Mesendoderm (in vitro differentiated cells): Measurements from ENCODE around the gene COL18A1.

Source experiments
- DNase-seq: peaks from one replicate; pipeline ENCODE4 v3.0.0; 2013
- H2AK5ac ChIP-seq: 2 replicates; pipeline ENCODE4 v1.6.1; 2013; ENCODE audit warnings: low read length, inconsistent platforms
- H2BK120ac ChIP-seq: 2 replicates; pipeline ENCODE4 v1.6.1; 2013; ENCODE audit warnings: low read depth, mild to moderate bottlenecking, low read length, moderate library complexity, mixed read lengths
- H2BK15ac ChIP-seq: replicated peaks from 2 replicates; pipeline ENCODE4 v1.6.1; 2013; ENCODE audit warnings: low read depth, mild to moderate bottlenecking, moderate library complexity
- H2BK5ac ChIP-seq: 2 replicates; pipeline ENCODE4 v1.6.1; 2013; ENCODE audit warnings: low read length, inconsistent platforms
- H3K18ac ChIP-seq: 2 replicates; pipeline ENCODE4 v1.6.1; 2013; ENCODE audit warnings: mild to moderate bottlenecking, low read length, mixed read lengths
- H3K23ac ChIP-seq: one replicate; pipeline ENCODE4 v1.6.1; 2013; ENCODE audit warnings: low read length
- H3K27ac ChIP-seq: 2 replicates; pipeline ENCODE4 v1.5.1; 2013; ENCODE audit warnings: low read depth, mild to moderate bottlenecking, inconsistent platforms, low read length, moderate library complexity
- H3K27me3 ChIP-seq: 2 replicates; pipeline ENCODE4 v1.6.1; 2013; ENCODE audit warnings: low read length, control low read depth, mild to moderate bottlenecking, inconsistent platforms; ENCODE audit not compliant: insufficient read depth, poor library complexity
- H3K36me3 ChIP-seq: 2 replicates; pipeline ENCODE4 v1.6.1; 2013; ENCODE audit warnings: low read length, inconsistent platforms; ENCODE audit not compliant: control insufficient read depth, insufficient read depth
- H3K4ac ChIP-seq: one replicate; pipeline ENCODE4 v1.6.1; 2013; ENCODE audit warnings: low read depth, mild to moderate bottlenecking, low read length, moderate library complexity
- H3K4me1 ChIP-seq: 2 replicates; pipeline ENCODE4 v1.6.1; 2013; ENCODE audit warnings: low read depth, low read length, inconsistent platforms; ENCODE audit not compliant: control insufficient read depth
- H3K4me2 ChIP-seq: 2 replicates; pipeline ENCODE4 v1.6.1; 2013; ENCODE audit warnings: low read length
- H3K4me3 ChIP-seq: 2 replicates; pipeline ENCODE4 v1.5.1; 2013; ENCODE audit warnings: mild to moderate bottlenecking, low read length
- H3K56ac ChIP-seq: one replicate; pipeline ENCODE4 v1.6.1; 2013; ENCODE audit warnings: low read length
- H3K79me1 ChIP-seq: 2 replicates; pipeline ENCODE4 v1.6.1; 2013; ENCODE audit warnings: low read length, inconsistent platforms
- H3K79me2 ChIP-seq: 2 replicates; pipeline ENCODE4 v1.6.1; 2013; ENCODE audit warnings: mild to moderate bottlenecking, low read length; ENCODE audit not compliant: control insufficient read depth, insufficient read depth
- H3K9ac ChIP-seq: 2 replicates; pipeline ENCODE4 v1.6.1; 2013; ENCODE audit warnings: low read length, inconsistent platforms
- H4K5ac ChIP-seq: one replicate; pipeline ENCODE4 v1.6.1; 2013; ENCODE audit warnings: low read length
- H4K8ac ChIP-seq: one replicate; pipeline ENCODE4 v1.6.1; 2013; ENCODE audit warnings: low read depth, mild to moderate bottlenecking, control low read depth, low read length, moderate library complexity
- WGBS: extraction: QIAGEN DNeasy Blood & Tissue Kit; methylation state at CpG from one replicate; pipeline ENCODE4 v1.1.7; 2013; ENCODE audit warnings: low lambda C conversion rate, missing lambda C conversion rate; ENCODE audit not compliant: insufficient coverage; ENCODE audit errors: extremely low coverage; 5-methylcytosine and 5-hydroxymethylcytosine counted together

COL18A1 gene

GRCh38 chr21:45455674-45456583, 51.0 kb downstream of the COL18A1 start:
- H4K5ac ChIP-seq: no peak overlapping the region
- WGBS: no CpG with 5 or more reads among the region's 47 CpGs
- no peaks in the 10 kb centered on the region for H3K27me3 ChIP-seq
- no peak overlapping the region for H2AK5ac ChIP-seq
- H4K8ac ChIP-seq: no peak overlapping the region
- H3K9ac ChIP-seq: no peak overlapping the region
- H3K4me3 ChIP-seq: no peak overlapping the region
- H3K79me2 ChIP-seq: peaks cover 31% of the 10 kb centered on the region
- peaks cover 29% of the 10 kb centered on the region for H3K79me1 ChIP-seq
- no peak overlapping the region for H3K4ac ChIP-seq
- no peak overlapping the region for H2BK15ac ChIP-seq
- no peak overlapping the region for H3K56ac ChIP-seq
- H3K27ac ChIP-seq: no peak overlapping the region
- H3K23ac ChIP-seq: no peak overlapping the region
- H3K4me1 ChIP-seq: no peaks in the 10 kb centered on the region
- H3K4me2 ChIP-seq: no peak overlapping the region
- H2BK5ac ChIP-seq: no peak overlapping the region
- H3K18ac ChIP-seq: no peak overlapping the region
- H2BK120ac ChIP-seq: no peak overlapping the region
- DNase-seq: no peak
- H3K36me3 ChIP-seq: no peaks in the 10 kb centered on the region

GRCh38 chr21:45456584-45457160, 51.7 kb downstream of the COL18A1 start:
- no peaks in the 10 kb centered on the region for H3K36me3 ChIP-seq
- no peak overlapping the region for H3K56ac ChIP-seq
- no peak overlapping the region for H3K9ac ChIP-seq
- H2BK15ac ChIP-seq: no peak overlapping the region
- DNase-seq: no peak
- no CpG with 5 or more reads among the region's 38 CpGs for WGBS
- H3K79me1 ChIP-seq: peaks cover 29% of the 10 kb centered on the region
- no peak overlapping the region for H2BK5ac ChIP-seq
- H2BK120ac ChIP-seq: no peak overlapping the region
- no peak overlapping the region for H4K8ac ChIP-seq
- no peaks in the 10 kb centered on the region for H3K27me3 ChIP-seq
- H3K4me3 ChIP-seq: no peak overlapping the region
- H3K18ac ChIP-seq: no peak overlapping the region
- peaks cover 31% of the 10 kb centered on the region for H3K79me2 ChIP-seq
- no peak overlapping the region for H2AK5ac ChIP-seq
- H3K4ac ChIP-seq: no peak overlapping the region
- no peak overlapping the region for H3K23ac ChIP-seq
- no peak overlapping the region for H3K27ac ChIP-seq
- H4K5ac ChIP-seq: no peak overlapping the region
- H3K4me1 ChIP-seq: no peaks in the 10 kb centered on the region
- no peak overlapping the region for H3K4me2 ChIP-seq

GRCh38 chr21:45457161-45457831, 52.3 kb downstream of the COL18A1 start:
- Histone ChIP-seq H3K56ac (peak overlapping the region; percentile 25), H3K23ac (no peak overlapping the region), H3K4me2 (no peak overlapping the region), H2BK5ac (no peak overlapping the region), H4K8ac (no peak overlapping the region), H2BK120ac (no peak overlapping the region), H3K36me3 (no peaks in the 10 kb centered on the region), H3K4me1 (no peaks in the 10 kb centered on the region), H3K27me3 (no peaks in the 10 kb centered on the region), H3K18ac (no peak overlapping the region), H2BK15ac (no peak overlapping the region), H3K4me3 (no peak overlapping the region), H3K79me1 (peaks cover 26% of the 10 kb centered on the region), H4K5ac (no peak overlapping the region), H3K4ac (no peak overlapping the region), H3K9ac (no peak overlapping the region), H3K79me2 (peaks cover 31% of the 10 kb centered on the region), H2AK5ac (no peak overlapping the region), H3K27ac (no peak overlapping the region)
- no CpG with 5 or more reads among the region's 25 CpGs for WGBS
- no peak for DNase-seq

GRCh38 chr21:45457832-45458172, 52.8 kb downstream of the COL18A1 start:
- Histone ChIP-seq H3K4me1 (no peaks in the 10 kb centered on the region), H3K4me3 (no peak overlapping the region), H4K5ac (no peak overlapping the region), H2BK5ac (no peak overlapping the region), H3K18ac (no peak overlapping the region), H3K27me3 (no peaks in the 10 kb centered on the region), H3K23ac (no peak overlapping the region), H3K36me3 (no peaks in the 10 kb centered on the region), H3K4me2 (no peak overlapping the region), H2AK5ac (no peak overlapping the region), H2BK15ac (no peak overlapping the region), H3K79me2 (peaks cover 28% of the 10 kb centered on the region), H4K8ac (no peak overlapping the region), H3K27ac (no peak overlapping the region), H2BK120ac (no peak overlapping the region), H3K9ac (no peak overlapping the region), H3K4ac (no peak overlapping the region), H3K79me1 (peaks cover 24% of the 10 kb centered on the region), H3K56ac (no peak overlapping the region)
- no peak for DNase-seq
- no CpG with 5 or more reads among the region's 9 CpGs for WGBS

- Histone ChIP-seq H3K56ac (no peak overlapping the region), H3K79me2 (peaks cover 24% of the 10 kb centered on the region), H3K9ac (no peak overlapping the region), H3K79me1 (peaks cover 22% of the 10 kb centered on the region), H2BK120ac (no peak overlapping the region), H3K36me3 (no peaks in the 10 kb centered on the region), H3K27ac (no peak overlapping the region), H3K4me2 (no peak overlapping the region), H4K5ac (no peak overlapping the region), H3K27me3 (no peaks in the 10 kb centered on the region), H3K4me3 (no peak overlapping the region), H2AK5ac (no peak overlapping the region), H4K8ac (no peak overlapping the region), H3K4me1 (no peaks in the 10 kb centered on the region), H3K4ac (no peak overlapping the region), H2BK15ac (no peak overlapping the region), H3K23ac (no peak overlapping the region), H2BK5ac (no peak overlapping the region), H3K18ac (no peak overlapping the region)
- no CpG with 5 or more reads among the region's 30 CpGs for WGBS
- DNase-seq: no peak
Observed at GRCh38 chr21:45458281-45459170, 53.6 kb downstream of the COL18A1 start.
